ENCODE measurements around the gene PUDP.

GRCh38 chrX:7021991-7022390 lies 126.0 kb downstream of the PUDP start:
- TF ChIP-seq POLR2AphosphoS5 (IDR thresholded peaks at IDR 0.05; ENCODE audit: low read depth, low read length) (no peak), POLR2A (IDR thresholded peaks at IDR 0.05; ENCODE audit: low read depth, low read length) (no peak)

Measured in GM12892 (cell line).